Endothelial cell of umbilical vein (primary cell): Measurements from ENCODE around the gene LGALS12. TPM values are rescaled to one million over a fixed set of nuclear protein-coding genes. Genes with fewer than 3 reads are reported as not detected.

Experiments used
- Bru-seq: library from RNA; stranded (reverse); fragments of 400-500 nt; gene quantifications from one replicate; lab custom pipeline; 2021; lab: Mats Ljungman, UMichigan
- BruChase-seq, 2 experiments: library from RNA; stranded (reverse); fragments of 400-500 nt; gene quantifications; one replicate each; lab custom pipeline; 2021; lab: Mats Ljungman, UMichigan
- BruUV-seq: library from RNA; stranded (reverse); fragments of 400-500 nt; replicated peaks from 2 replicates; lab custom pipeline; 2021; lab: Mats Ljungman, UMichigan
- CTCF ChIA-PET: fragments of 300-600, 350-600 bp; sonication (Branson Sonifier 250); formaldehyde crosslinking; loops from one replicate; lab custom pipeline; 2021; ENCODE audit warnings: antibody characterized with exemption, inconsistent platforms; lab: Charles Lee
- POLR2A ChIA-PET: fragments of 300-600, 350-600 bp; sonication (Branson Sonifier 250); formaldehyde crosslinking; loops from one replicate; lab custom pipeline; 2021; ENCODE audit warnings: antibody characterized with exemption, inconsistent platforms; lab: Charles Lee
- DNase-seq: peaks from one replicate; pipeline ENCODE4 v3.0.0-alpha.2; 2011; ENCODE audit warnings: low read depth, low spot score
- FAIRE-seq: peaks from 2 replicates; lab custom pipeline; 2011; peaks lifted over from hg19 to GRCh38; lab: Jason Lieb, UNC
- H2AFZ ChIP-seq: 2 replicates; pipeline ENCODE4 v1.6.0; 2012; ENCODE audit warnings: low read depth, low read length, control low read depth, inconsistent platforms
- H3K27ac ChIP-seq: 2 replicates; pipeline ENCODE4 v1.5.1; 2011; ENCODE audit warnings: low read depth, mild to moderate bottlenecking, control low read depth, low read length, moderate library complexity; ENCODE audit not compliant: insufficient read depth
- H3K27me3 ChIP-seq, 2 experiments: 2 replicates each; pipeline versions ENCODE4 v1.6.0 to v1.6.1; 2011; ENCODE audit warnings: low read length in 2 of 2, mixed read lengths in 1 of 2; ENCODE audit not compliant: control insufficient read depth in 2 of 2, insufficient read depth in 2 of 2
- H3K36me3 ChIP-seq, 2 experiments: 2 replicates in 1 of 2; 3 replicates in 1 of 2; pipeline ENCODE4 v1.5.1; 2011; ENCODE audit warnings: low read length in 2 of 2, mild to moderate bottlenecking in 1 of 2, moderate library complexity in 1 of 2; ENCODE audit not compliant: control insufficient read depth in 2 of 2, insufficient read depth in 2 of 2; ENCODE audit errors: extremely low read depth in 1 of 2
- H3K4me1 ChIP-seq: 3 replicates; pipeline ENCODE4 v1.5.1; 2011; ENCODE audit warnings: mild to moderate bottlenecking, low read length; ENCODE audit not compliant: control insufficient read depth, insufficient read depth; ENCODE audit errors: extremely low read depth
- H3K4me2 ChIP-seq: 2 replicates; pipeline ENCODE4 v1.6.1; 2011; ENCODE audit warnings: low read length, control low read depth, mixed read lengths; ENCODE audit not compliant: insufficient read depth
- H3K4me3 ChIP-seq, 3 experiments: fragments of 200-600 bp in 1 of 3; sonication (generic), shearing (Covaris generic) in 1 of 3; replicated peaks in 1 of 3; 2 replicates each; pipeline ENCODE4 v1.5.1; 2011 to 2016; ENCODE audit warnings: control low read depth in 3 of 3, low read length in 3 of 3, mild to moderate bottlenecking in 2 of 3, inconsistent platforms in 1 of 3, low read depth in 1 of 3, moderate library complexity in 1 of 3; ENCODE audit not compliant: insufficient read depth in 1 of 3
- H3K79me2 ChIP-seq: 2 replicates; pipeline ENCODE4 v1.6.0; 2012; ENCODE audit warnings: low read length, inconsistent platforms; ENCODE audit not compliant: control insufficient read depth, insufficient read depth
- H3K9ac ChIP-seq: replicated peaks from 2 replicates; pipeline ENCODE3; 2011; ENCODE audit warnings: low read length, control low read depth; ENCODE audit not compliant: insufficient read depth; ENCODE audit errors: extremely low read depth
- H3K9me1 ChIP-seq: replicated peaks from 3 replicates; pipeline ENCODE4 v1.6.0; 2011; ENCODE audit warnings: mild to moderate bottlenecking, low read length; ENCODE audit not compliant: control insufficient read depth, insufficient read depth; ENCODE audit errors: extremely low read depth
- H3K9me3 ChIP-seq: replicated peaks from 2 replicates; pipeline ENCODE4 v1.5.1; 2012; ENCODE audit warnings: low read length, inconsistent platforms; ENCODE audit not compliant: control insufficient read depth, insufficient read depth
- H4K20me1 ChIP-seq: replicated peaks from 2 replicates; pipeline ENCODE3; 2011; ENCODE audit warnings: mild to moderate bottlenecking, low read length; ENCODE audit not compliant: control insufficient read depth, insufficient read depth; ENCODE audit errors: extremely low read depth
- EZH2 ChIP-seq: IDR thresholded peaks from 2 replicates; pipeline ENCODE4 v1.6.1; 2012; ENCODE audit warnings: borderline replicate concordance, low read depth, mild to moderate bottlenecking, moderate library complexity, low read length, inconsistent platforms; ENCODE audit not compliant: severe bottlenecking
- FOS ChIP-seq: IDR thresholded peaks from 2 replicates; pipeline ENCODE4 v1.6.1; 2011; ENCODE audit warnings: mild to moderate bottlenecking, low read length, moderate library complexity, borderline replicate concordance; ENCODE audit not compliant: insufficient read depth
- GATA2 ChIP-seq: IDR thresholded peaks from 2 replicates; pipeline ENCODE4 v1.7.0; 2011; ENCODE audit warnings: low read depth, mild to moderate bottlenecking, moderate library complexity, mixed read lengths, low read length; ENCODE audit not compliant: insufficient read length, insufficient read depth
- JUN ChIP-seq: IDR thresholded peaks from 2 replicates; pipeline ENCODE4 v1.6.1; 2011; ENCODE audit warnings: borderline replicate concordance, low read depth; ENCODE audit not compliant: insufficient read length, insufficient read depth
- MYC ChIP-seq: IDR thresholded peaks from one replicate; pipeline ENCODE4 v1.6.1; 2011; ENCODE audit warnings: mild to moderate bottlenecking, low read depth, low read length
- POLR2A ChIP-seq: IDR thresholded peaks from 2 replicates; pipeline ENCODE4 v1.6.1; 2012; ENCODE audit warnings: low read depth, mild to moderate bottlenecking, control low read depth, low read length
- POLR2AphosphoS5 ChIP-seq: IDR thresholded peaks from 2 replicates; pipeline ENCODE4 v1.6.1; 2012; ENCODE audit warnings: low read depth, mild to moderate bottlenecking, control low read depth, low read length, moderate library complexity; ENCODE audit not compliant: insufficient read depth
- dilution Hi-C: fragments of 300-500 bp; cut with MboI; formaldehyde crosslinking; loops from one replicate; pipeline ENCODE4 v1.15.0; 2019; ENCODE audit warnings: low sequenced_read_pairs; ENCODE audit not compliant: extremely low pct_ligation_motif_present
- intact Hi-C: fragments of 100-400 bp; cut with micrococcal nuclease; formaldehyde crosslinking; loops from one replicate; pipeline ENCODE4 v1.10.0; 2022
- long read RNA-seq: library from polyadenylated mRNA; stranded (forward); transcript quantifications from one replicate; pipeline ENCODE4 v2.0.0, GENCODE V29; 2021
- polyA minus RNA-seq, 3 experiments: library from RNA; depleted of rRNA, polyadenylated mRNA; stranded (reverse); fragments of >200 nt; gene quantifications; 1 replicate in 1 of 3; 2 replicates in 2 of 3; pipeline ENCODE4 v1.2.3, GENCODE V29; 2011
- polyA plus RNA-seq, 4 experiments: library from polyadenylated mRNA; depleted of rRNA in 3 of 4; stranded (reverse) in 3 of 4; unstranded in 1 of 4; fragments of >200 nt; gene quantifications; 2 replicates each; pipeline versions ENCODE4 v1.2.1 to v1.2.3, GENCODE V29; 2011 to 2012; ENCODE audit warnings: missing spikeins in 1 of 4
- total RNA-seq: library from RNA; stranded (reverse); gene quantifications from 2 replicates; pipeline ENCODE4 v1.2.3, GENCODE V29; 2021
- TF ChIP-seq, protein P1 (sequence below): IDR thresholded peaks from 2 replicates; pipeline ENCODE4 v1.6.1; 2011; ENCODE audit not compliant: insufficient read depth, insufficient read length
- TF ChIP-seq, protein P2 (sequence below), 2 donors: IDR thresholded peaks; 1 replicate in 1 of 2; 2 replicates in 1 of 2; pipeline ENCODE4 v1.5.1; 2011; ENCODE audit warnings: low read length in 2 of 2, mild to moderate bottlenecking in 2 of 2, moderate library complexity in 2 of 2, control low read depth in 1 of 2, inconsistent platforms in 1 of 2, low read depth in 1 of 2; ENCODE audit not compliant: insufficient read depth in 1 of 2; ENCODE audit errors: extremely low read depth in 1 of 2

Gene LGALS12, protein sequence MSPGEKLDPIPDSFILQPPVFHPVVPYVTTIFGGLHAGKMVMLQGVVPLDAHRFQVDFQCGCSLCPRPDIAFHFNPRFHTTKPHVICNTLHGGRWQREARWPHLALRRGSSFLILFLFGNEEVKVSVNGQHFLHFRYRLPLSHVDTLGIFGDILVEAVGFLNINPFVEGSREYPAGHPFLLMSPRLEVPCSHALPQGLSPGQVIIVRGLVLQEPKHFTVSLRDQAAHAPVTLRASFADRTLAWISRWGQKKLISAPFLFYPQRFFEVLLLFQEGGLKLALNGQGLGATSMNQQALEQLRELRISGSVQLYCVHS
- not detected in 2 replicates for total RNA-seq
- polyA plus RNA-seq: not detected in 2 replicates
- not detected in 2 replicates for polyA plus RNA-seq (2011; cell fraction: cytosol; rRNA removed)
- polyA plus RNA-seq (2011; cell fraction: nucleus; rRNA removed): not detected in 2 replicates
- polyA plus RNA-seq (2012): not detected in 2 replicates
- 0.13 and 0.70 TPM in 2 replicates for polyA minus RNA-seq
- polyA minus RNA-seq (2011; cell fraction: cytosol; rRNA and poly(A)+ RNA removed): not detected
- not detected in 2 replicates for polyA minus RNA-seq (2011; cell fraction: nucleus; rRNA and poly(A)+ RNA removed)
- Bru-seq, nascent RNA: not detected
- not detected for BruChase-seq, experiment 1, labeled RNA remaining after a 6-hour chase
- BruChase-seq, experiment 2, labeled RNA remaining after a 2-hour chase: not detected
- long read RNA-seq: 0 reads

- no peak for DNase-seq
- ChIA-PET POLR2A (no interaction called here), CTCF (interaction anchor here (0.7 to 4.2 kb wide), 3 partner anchors 9 to 27 kb away, joined by 3 to 18 read pairs (median 4); no protein-coding TSS in a partner anchor)
- Histone ChIP-seq H3K9ac (no peak within 1 kb of the TSS), H3K4me2 (no peak within 1 kb of the TSS), H3K4me3 (no peak within 1 kb of the TSS), H3K36me3 (no peaks in the 10 kb centered on the region), H4K20me1 (no peaks in the 10 kb centered on the region), H3K4me1 (no peaks in the 10 kb centered on the region), H3K27ac (no peak within 1 kb of the TSS), H3K9me1 (no peaks in the 10 kb centered on the region), H3K27me3 (peaks cover 0 to 11% of the 10 kb centered on the region in 2 experiments), H3K79me2 (no peaks in the 10 kb centered on the region), H2AFZ (no peak within 1 kb of the TSS), H3K9me3 (no peaks in the 10 kb centered on the region)
- TF ChIP-seq POLR2AphosphoS5 (no peak), POLR2A (no peak), MYC (no peak), GATA2 (no peak), FOS (no peak), EZH2 (no peak), JUN (no peak)
- TF ChIP-seq, protein P1, sequence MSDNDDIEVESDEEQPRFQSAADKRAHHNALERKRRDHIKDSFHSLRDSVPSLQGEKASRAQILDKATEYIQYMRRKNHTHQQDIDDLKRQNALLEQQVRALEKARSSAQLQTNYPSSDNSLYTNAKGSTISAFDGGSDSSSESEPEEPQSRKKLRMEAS: no peak
- TF ChIP-seq, protein P2, sequence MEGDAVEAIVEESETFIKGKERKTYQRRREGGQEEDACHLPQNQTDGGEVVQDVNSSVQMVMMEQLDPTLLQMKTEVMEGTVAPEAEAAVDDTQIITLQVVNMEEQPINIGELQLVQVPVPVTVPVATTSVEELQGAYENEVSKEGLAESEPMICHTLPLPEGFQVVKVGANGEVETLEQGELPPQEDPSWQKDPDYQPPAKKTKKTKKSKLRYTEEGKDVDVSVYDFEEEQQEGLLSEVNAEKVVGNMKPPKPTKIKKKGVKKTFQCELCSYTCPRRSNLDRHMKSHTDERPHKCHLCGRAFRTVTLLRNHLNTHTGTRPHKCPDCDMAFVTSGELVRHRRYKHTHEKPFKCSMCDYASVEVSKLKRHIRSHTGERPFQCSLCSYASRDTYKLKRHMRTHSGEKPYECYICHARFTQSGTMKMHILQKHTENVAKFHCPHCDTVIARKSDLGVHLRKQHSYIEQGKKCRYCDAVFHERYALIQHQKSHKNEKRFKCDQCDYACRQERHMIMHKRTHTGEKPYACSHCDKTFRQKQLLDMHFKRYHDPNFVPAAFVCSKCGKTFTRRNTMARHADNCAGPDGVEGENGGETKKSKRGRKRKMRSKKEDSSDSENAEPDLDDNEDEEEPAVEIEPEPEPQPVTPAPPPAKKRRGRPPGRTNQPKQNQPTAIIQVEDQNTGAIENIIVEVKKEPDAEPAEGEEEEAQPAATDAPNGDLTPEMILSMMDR (IDR thresholded peaks at IDR 0.05; ENCODE audit: extremely low read depth in 1 of 2, insufficient read depth in 1 of 2, low read depth in 1 of 2, low read length in 2 of 2): no peak
- intact Hi-C loops (no loop called here), dilution Hi-C loops (no loop called here)
- BruUV-seq: no TSS peak
- FAIRE-seq: no peak
Observed at GRCh38 chr11:63505857-63506528, at the start of gene LGALS12. Gene LGALS12 (plus strand): TSS chr11:63506084. CDS start chr11:63506459, 375 bp downstream.
